Liver (tissue), 9 donors: Measurements from ENCODE around the gene AZGP1. TPM values are rescaled to one million over a fixed set of nuclear protein-coding genes. Genes with fewer than 3 reads are reported as not detected.

Experiments
- DNase-seq: peaks from one replicate; pipeline ENCODE4 v3.0.0-alpha.2; 2017; ENCODE audit warnings: low spot score
- H3K27ac ChIP-seq, 2 donors: one replicate each; pipeline ENCODE4 v1.7.0; 2013; ENCODE audit warnings: inconsistent platforms in 2 of 2, low read length in 2 of 2, control low read depth in 1 of 2, low read depth in 1 of 2, mild to moderate bottlenecking in 1 of 2
- H3K27me3 ChIP-seq, 4 donors: one replicate each; pipeline versions ENCODE4 v1.6.1 to v1.7.0; 2013; ENCODE audit warnings: low read length in 3 of 4, inconsistent platforms in 1 of 4, mild to moderate bottlenecking in 1 of 4, moderate library complexity in 1 of 4; ENCODE audit not compliant: control insufficient read depth in 4 of 4, insufficient read depth in 4 of 4
- H3K36me3 ChIP-seq, 4 donors: one replicate each; pipeline versions ENCODE4 v1.6.1 to v1.7.0; 2013; ENCODE audit warnings: low read length in 3 of 4, mild to moderate bottlenecking in 3 of 4, low read depth in 1 of 4, moderate library complexity in 1 of 4; ENCODE audit not compliant: control insufficient read depth in 4 of 4, insufficient read depth in 3 of 4
- H3K4me1 ChIP-seq, 4 donors: one replicate each; pipeline versions ENCODE4 v1.6.1 to v1.7.0; 2013; ENCODE audit warnings: low read length in 3 of 4, mild to moderate bottlenecking in 3 of 4, moderate library complexity in 1 of 4; ENCODE audit not compliant: control insufficient read depth in 4 of 4, insufficient read depth in 4 of 4
- H3K4me3 ChIP-seq, 3 donors: one replicate each; pipeline versions ENCODE4 v1.6.1 to v1.7.0; 2013; ENCODE audit warnings: low read length in 3 of 3, control low read depth in 1 of 3, low read depth in 1 of 3, mild to moderate bottlenecking in 1 of 3
- H3K9ac ChIP-seq, 2 donors: one replicate each; pipeline ENCODE4 v1.7.0; 2013; ENCODE audit warnings: low read length in 2 of 2, mild to moderate bottlenecking in 2 of 2, moderate library complexity in 2 of 2, control low read depth in 1 of 2, low read depth in 1 of 2
- H3K9me3 ChIP-seq, 4 donors: one replicate each; pipeline versions ENCODE4 v1.6.1 to v1.7.0; 2013; ENCODE audit warnings: low read length in 3 of 4; ENCODE audit not compliant: control insufficient read depth in 4 of 4
- ATF3 ChIP-seq: IDR thresholded peaks from 2 replicates; pipeline ENCODE4 v1.6.1; 2016; ENCODE audit warnings: antibody characterized with exemption
- CTCF ChIP-seq: fragments of 150-350 bp; IDR thresholded peaks from 2 replicates; pipeline ENCODE4 v1.5.1; 2017; ENCODE audit warnings: improper control_type of control experiment, low read depth, low read length; ENCODE audit not compliant: missing input control
- EGR1 ChIP-seq, 2 donors: IDR thresholded peaks; 2 replicates each; pipeline ENCODE4 v1.6.1; 2016 to 2018; ENCODE audit warnings: antibody characterized with exemption in 2 of 2, low read depth in 2 of 2
- FOXA1 ChIP-seq: IDR thresholded peaks from 2 replicates; pipeline ENCODE4 v1.6.1; 2016; ENCODE audit warnings: antibody characterized with exemption
- FOXA2 ChIP-seq: IDR thresholded peaks from 2 replicates; pipeline ENCODE4 v1.6.1; 2016; ENCODE audit warnings: antibody characterized with exemption
- GABPA ChIP-seq, 2 donors: IDR thresholded peaks in 1 of 2; conservative IDR thresholded peaks in 1 of 2; 2 replicates each; pipeline ENCODE4 v1.6.1; 2016; ENCODE audit warnings: antibody characterized with exemption in 2 of 2, mild to moderate bottlenecking in 1 of 2, moderate library complexity in 1 of 2
- HNF4A ChIP-seq, 2 donors: conservative IDR thresholded peaks; 2 replicates each; pipeline ENCODE4 v1.6.1; 2016; ENCODE audit warnings: antibody characterized with exemption in 2 of 2, mild to moderate bottlenecking in 2 of 2
- HNF4G ChIP-seq: IDR thresholded peaks from 2 replicates; pipeline ENCODE4 v1.6.1; 2016; ENCODE audit warnings: antibody characterized with exemption
- JUND ChIP-seq, 2 donors: IDR thresholded peaks; 2 replicates each; pipeline ENCODE4 v1.6.1; 2016; ENCODE audit warnings: antibody characterized with exemption in 2 of 2
- NR2F2 ChIP-seq: IDR thresholded peaks from 2 replicates; pipeline ENCODE4 v1.6.1; 2016; ENCODE audit warnings: antibody characterized with exemption
- RAD21 ChIP-seq, 2 donors: IDR thresholded peaks; 2 replicates each; pipeline ENCODE4 v1.6.1; 2016; ENCODE audit warnings: antibody characterized with exemption in 2 of 2, mild to moderate bottlenecking in 2 of 2
- REST ChIP-seq: IDR thresholded peaks from 2 replicates; pipeline ENCODE4 v1.6.1; 2016; ENCODE audit warnings: antibody characterized with exemption, mild to moderate bottlenecking
- RXRA ChIP-seq, 2 donors: IDR thresholded peaks; 2 replicates each; pipeline ENCODE4 v1.6.1; 2017 to 2018; ENCODE audit warnings: antibody characterized with exemption in 2 of 2, mild to moderate bottlenecking in 1 of 2
- SP1 ChIP-seq: IDR thresholded peaks from 2 replicates; pipeline ENCODE4 v1.6.1; 2018; ENCODE audit warnings: antibody characterized with exemption, mild to moderate bottlenecking
- TAF1 ChIP-seq: conservative IDR thresholded peaks from 2 replicates; pipeline ENCODE4 v1.6.1; 2016; ENCODE audit warnings: antibody characterized with exemption, mild to moderate bottlenecking
- YY1 ChIP-seq: IDR thresholded peaks from 2 replicates; pipeline ENCODE4 v1.6.1; 2016; ENCODE audit warnings: antibody characterized with exemption, mild to moderate bottlenecking
- WGBS: extraction: QIAGEN DNeasy Blood & Tissue Kit; methylation state at CpG from one replicate; pipeline ENCODE4 v1.1.7; 2013; 5-methylcytosine and 5-hydroxymethylcytosine counted together
- polyA plus RNA-seq, 2 donors: library from polyadenylated mRNA; stranded (reverse) in 1 of 2; unstranded in 1 of 2; fragments of 200-250 nt in 1 of 2; fragments of >200 nt in 1 of 2; fragmentation: Nextera tagmentation in 1 of 2; extraction: Ambion mirVana in 1 of 2; gene quantifications; one replicate each; pipeline versions ENCODE4 v1.2.1 to v1.2.3, GENCODE V29; 2013 to 2015
- total RNA-seq, 2 donors: library from RNA; depleted of rRNA; stranded (reverse); fragments of >200 nt; gene quantifications; one replicate each; pipeline ENCODE4 v1.2.3, GENCODE V29; 2014
- TF ChIP-seq, protein P1 (sequence below): IDR thresholded peaks from 2 replicates; pipeline ENCODE4 v1.6.1; 2016; ENCODE audit warnings: antibody characterized with exemption
- TF ChIP-seq, protein P2 (sequence below): IDR thresholded peaks from 2 replicates; pipeline ENCODE4 v1.6.1; 2016; ENCODE audit warnings: antibody characterized with exemption
- donor health status: healthy.
- donor health status: healthy.
- donor health status: healthy.
- donor health status: healthy.
- donor health status: healthy.

AZGP1 gene
- total RNA-seq (100 to 1,000 TPM in 1 of 2 donors, 10 to 100 TPM in 1; 99.5 to 952 TPM), polyA plus RNA-seq (1,000 to 10,000 TPM; 1,348 to 2,721 TPM)

DNA sequence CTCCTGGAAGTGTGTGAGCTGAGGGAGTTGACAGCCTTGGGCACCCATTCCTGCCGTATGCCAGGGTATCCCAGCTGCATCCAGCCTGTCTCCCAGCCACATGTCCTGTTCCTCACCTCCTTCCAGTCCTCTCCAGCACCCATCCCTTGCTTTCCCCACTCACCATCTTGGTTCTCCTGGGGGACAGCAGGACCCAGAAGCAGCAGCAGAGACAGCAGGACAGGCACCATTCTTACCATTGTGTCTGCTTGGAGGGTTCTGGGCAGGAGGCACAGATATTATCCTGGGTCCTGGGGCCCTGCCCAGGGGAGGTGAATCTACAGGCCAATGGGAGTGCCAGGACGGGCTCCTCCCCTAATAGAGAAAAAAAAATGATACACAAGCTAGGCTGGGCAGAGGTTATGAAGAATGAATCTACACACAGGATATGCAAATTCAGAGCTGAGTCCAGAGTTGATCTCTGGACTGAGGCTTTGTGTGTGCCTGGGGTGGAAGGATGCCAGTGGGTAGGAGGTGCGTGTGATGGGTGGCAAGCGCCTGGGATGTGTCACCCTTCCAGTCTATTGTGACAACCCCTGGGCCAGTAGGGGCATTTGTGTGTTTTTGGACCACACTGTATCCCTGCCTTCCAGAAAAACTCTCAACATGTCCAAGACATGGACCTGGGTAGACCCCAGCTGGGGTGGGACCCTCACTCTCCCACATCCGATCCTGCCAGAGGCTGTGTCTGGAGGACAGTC lies at the start of gene AZGP1:
Gene AZGP1 (minus strand): TSS at position 250 of the 740 bp plus-strand sequence. CDS start 11 bp downstream, at position 239.
- WGBS, result 23% methylated on average over 5 of the region's 5 CpGs
- peaks cover 19 to 41% (median 30%) of the 10 kb centered on the region in 4 donors for H3K4me1 ChIP-seq
- no peaks in the 10 kb centered on the region for H3K27me3 ChIP-seq
- H3K4me3 ChIP-seq, result peak within 1 kb of the TSS; percentile 34 to 82 (median 82)
- peak within 1 kb of the TSS; percentile 91 to 97 for H3K27ac ChIP-seq
- TF ChIP-seq EGR1 (IDR thresholded peaks at IDR 0.05; ENCODE audit: low read depth in 2 of 2) (peak in 1 of 2 donors; percentile 59), FOXA2 (peak; percentile 80), CTCF (no peak), JUND (IDR thresholded peaks at IDR 0.05) (peak; percentile 79 to 90), SP1 (peak; percentile 98), TAF1 (peak; percentile 99), HNF4G (peak; percentile 84), NR2F2 (no peak), RAD21 (IDR thresholded peaks at IDR 0.05) (peak in 1 of 2 donors; percentile 28), FOXA1 (peak; percentile 78), REST (peak; percentile 96), ATF3 (peak; percentile 82), GABPA (IDR thresholded peaks at IDR 0.05 in 1 of 2, conservative IDR thresholded peaks at IDR 0.05 in 1 of 2) (peak in 1 of 2 donors; percentile 61), HNF4A (conservative IDR thresholded peaks at IDR 0.05) (peak; percentile 88 to 94), YY1 (peak; percentile 59), RXRA (IDR thresholded peaks at IDR 0.05) (peak; percentile 78 to 92)
- TF ChIP-seq, protein P1, sequence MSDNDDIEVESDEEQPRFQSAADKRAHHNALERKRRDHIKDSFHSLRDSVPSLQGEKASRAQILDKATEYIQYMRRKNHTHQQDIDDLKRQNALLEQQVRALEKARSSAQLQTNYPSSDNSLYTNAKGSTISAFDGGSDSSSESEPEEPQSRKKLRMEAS, result peak; percentile 56
- TF ChIP-seq, protein P2, sequence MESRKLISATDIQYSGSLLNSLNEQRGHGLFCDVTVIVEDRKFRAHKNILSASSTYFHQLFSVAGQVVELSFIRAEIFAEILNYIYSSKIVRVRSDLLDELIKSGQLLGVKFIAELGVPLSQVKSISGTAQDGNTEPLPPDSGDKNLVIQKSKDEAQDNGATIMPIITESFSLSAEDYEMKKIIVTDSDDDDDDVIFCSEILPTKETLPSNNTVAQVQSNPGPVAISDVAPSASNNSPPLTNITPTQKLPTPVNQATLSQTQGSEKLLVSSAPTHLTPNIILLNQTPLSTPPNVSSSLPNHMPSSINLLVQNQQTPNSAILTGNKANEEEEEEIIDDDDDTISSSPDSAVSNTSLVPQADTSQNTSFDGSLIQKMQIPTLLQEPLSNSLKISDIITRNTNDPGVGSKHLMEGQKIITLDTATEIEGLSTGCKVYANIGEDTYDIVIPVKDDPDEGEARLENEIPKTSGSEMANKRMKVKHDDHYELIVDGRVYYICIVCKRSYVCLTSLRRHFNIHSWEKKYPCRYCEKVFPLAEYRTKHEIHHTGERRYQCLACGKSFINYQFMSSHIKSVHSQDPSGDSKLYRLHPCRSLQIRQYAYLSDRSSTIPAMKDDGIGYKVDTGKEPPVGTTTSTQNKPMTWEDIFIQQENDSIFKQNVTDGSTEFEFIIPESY, result peak; percentile 66
- H3K36me3 ChIP-seq, result peaks cover 0 to 10% (median 5%) of the 10 kb centered on the region in 4 donors
- no peak for DNase-seq
- peak within 1 kb of the TSS; percentile 70 to 89 for H3K9ac ChIP-seq
- H3K9me3 ChIP-seq, result no peaks in the 10 kb centered on the region
